ENCODE results near the gene MOB2. TPM values are rescaled to one million over a fixed set of nuclear protein-coding genes. Genes with fewer than 3 reads are reported as not detected.

MOB2 gene
- total RNA-seq, 1 donor from 2014 or later, result 19.3 TPM

GRCh38 chr11:1443737-1444136 lies 42.8 kb downstream of the MOB2 start:
- no peak overlapping the region for H3K4me3 Mint-ChIP-seq
- no peak for DNase-seq (ENCODE audit: low read depth, low spot score)
- H3K9me3 Mint-ChIP-seq, result no peaks in the 10 kb centered on the region
- H3K36me3 Mint-ChIP-seq (ENCODE audit: low read depth), result no peaks in the 10 kb centered on the region
- TF ChIP-seq CTCF (conservative IDR thresholded peaks at IDR 0.05), result no peak
- H3K27me3 Mint-ChIP-seq (ENCODE audit: low read depth), result no peaks in the 10 kb centered on the region
- H3K4me1 Mint-ChIP-seq, result no peaks in the 10 kb centered on the region
- no peak overlapping the region for H3K27ac Mint-ChIP-seq (ENCODE audit: unreplicated experiment)

- no peaks in the 10 kb centered on the region for H3K4me1 Mint-ChIP-seq
- no peak overlapping the region for H3K27ac Mint-ChIP-seq (ENCODE audit: unreplicated experiment)
- H3K36me3 Mint-ChIP-seq (ENCODE audit: low read depth), result no peaks in the 10 kb centered on the region
- no peak for DNase-seq (ENCODE audit: low read depth, low spot score)
- no peak overlapping the region for H3K4me3 Mint-ChIP-seq
- H3K9me3 Mint-ChIP-seq, result no peaks in the 10 kb centered on the region
- TF ChIP-seq CTCF (conservative IDR thresholded peaks at IDR 0.05), result no peak
- H3K27me3 Mint-ChIP-seq (ENCODE audit: low read depth), result no peaks in the 10 kb centered on the region
These were observed 43.7 kb downstream of the MOB2 start for GRCh38 chr11:1442807-1443366.

- Mint-ChIP-seq H3K27me3 (ENCODE audit: low read depth) (no peaks in the 10 kb centered on the region), H3K9me3 (no peaks in the 10 kb centered on the region), H3K27ac (ENCODE audit: unreplicated experiment) (no peak overlapping the region), H3K4me1 (no peaks in the 10 kb centered on the region), H3K4me3 (peak overlapping the region; percentile 59), H3K36me3 (ENCODE audit: low read depth) (no peaks in the 10 kb centered on the region)
- DNase-seq (ENCODE audit: low read depth, low spot score), result peak; percentile 23
- TF ChIP-seq CTCF (conservative IDR thresholded peaks at IDR 0.05), result no peak
These were observed 44.4 kb downstream of the MOB2 start for GRCh38 chr11:1442163-1442562.

- Mint-ChIP-seq H3K27me3 (ENCODE audit: low read depth) (no peaks in the 10 kb centered on the region), H3K9me3 (no peaks in the 10 kb centered on the region), H3K36me3 (ENCODE audit: low read depth) (no peaks in the 10 kb centered on the region), H3K27ac (ENCODE audit: unreplicated experiment) (no peak overlapping the region), H3K4me1 (no peaks in the 10 kb centered on the region), H3K4me3 (no peak overlapping the region)
- no peak for DNase-seq (ENCODE audit: low read depth, low spot score)
- TF ChIP-seq CTCF (conservative IDR thresholded peaks at IDR 0.05), result no peak
These were observed 46.1 kb downstream of the MOB2 start for GRCh38 chr11:1440496-1440895.

GRCh38 chr11:1440066-1440465 lies 46.5 kb downstream of the MOB2 start:
- no peak for DNase-seq (ENCODE audit: low read depth, low spot score)
- no peaks in the 10 kb centered on the region for H3K4me1 Mint-ChIP-seq
- H3K27me3 Mint-ChIP-seq (ENCODE audit: low read depth), result no peaks in the 10 kb centered on the region
- no peaks in the 10 kb centered on the region for H3K9me3 Mint-ChIP-seq
- no peaks in the 10 kb centered on the region for H3K36me3 Mint-ChIP-seq (ENCODE audit: low read depth)
- H3K4me3 Mint-ChIP-seq, result no peak overlapping the region
- H3K27ac Mint-ChIP-seq (ENCODE audit: unreplicated experiment), result no peak overlapping the region
- TF ChIP-seq CTCF (conservative IDR thresholded peaks at IDR 0.05), result no peak

All from neural crest cell (in vitro differentiated cells).